ENCODE measurements around the gene PLPP7.

Gene PLPP7

GRCh38 chr9:131306397-131307004, 17.0 kb downstream of the PLPP7 start:
- Histone ChIP-seq H3K27ac (no peak overlapping the region), H3K4me3 (no peak overlapping the region)
- no peak for TF ChIP-seq CTCF (IDR thresholded peaks at IDR 0.05)
- no peak for DNase-seq (ENCODE audit: low spot score)

GRCh38 chr9:131307974-131308373, 18.5 kb downstream of the PLPP7 start:
- Histone ChIP-seq H3K27ac (no peak overlapping the region), H3K4me3 (no peak overlapping the region)
- TF ChIP-seq CTCF (IDR thresholded peaks at IDR 0.05): no peak
- DNase-seq (ENCODE audit: low spot score): no peak

GRCh38 chr9:131308452-131308851, 18.9 kb downstream of the PLPP7 start:
- TF ChIP-seq CTCF (IDR thresholded peaks at IDR 0.05): no peak
- DNase-seq (ENCODE audit: low spot score): no peak
- Histone ChIP-seq H3K27ac (no peak overlapping the region), H3K4me3 (no peak overlapping the region)

GRCh38 chr9:131308906-131309529, 19.5 kb downstream of the PLPP7 start:
- no peak overlapping the region for H3K27ac ChIP-seq
- TF ChIP-seq CTCF (IDR thresholded peaks at IDR 0.05): no peak
- no peak for DNase-seq (ENCODE audit: low spot score)
- no peak overlapping the region for H3K4me3 ChIP-seq

GRCh38 chr9:131309530-131310276, 20.2 kb downstream of the PLPP7 start:
- TF ChIP-seq CTCF (IDR thresholded peaks at IDR 0.05): no peak
- Histone ChIP-seq H3K27ac (no peak overlapping the region), H3K4me3 (no peak overlapping the region)
- DNase-seq (ENCODE audit: low spot score): no peak

GRCh38 chr9:131310833-131311554, 21.5 kb downstream of the PLPP7 start:
- H3K4me3 ChIP-seq: peak overlapping the region; percentile 42

More at GRCh38 chr9:131310833-131311554, 21.5 kb downstream of the PLPP7 start:
- no peak for DNase-seq (ENCODE audit: low spot score)
- no peak overlapping the region for H3K27ac ChIP-seq
- TF ChIP-seq CTCF (IDR thresholded peaks at IDR 0.05): no peak

Data from coronary artery (tissue), 2 donors.